Astrocyte of the cerebellum (primary cell): Measurements from ENCODE around the gene EVI5L.

Experiments
- DNase-seq: peaks from one replicate; pipeline ENCODE4 v3.0.0-alpha.2; 2011; ENCODE audit warnings: low read depth
- H3K4me3 ChIP-seq: 2 replicates; pipeline ENCODE4 v1.5.1; 2011; ENCODE audit warnings: mild to moderate bottlenecking, low read depth, low read length, moderate library complexity
- in situ Hi-C: cut with HindIII; loops from 2 replicates; pipeline ENCODE4 v1.10.0; 2017; ENCODE audit warnings: low sequenced_read_pairs
- TF ChIP-seq, protein P1 (sequence below): IDR thresholded peaks from 2 replicates; pipeline ENCODE4 v1.5.1; 2012; ENCODE audit warnings: low read length, low read depth, moderate library complexity, mild to moderate bottlenecking; ENCODE audit errors: missing control alignments

The EVI5L gene

DNA sequence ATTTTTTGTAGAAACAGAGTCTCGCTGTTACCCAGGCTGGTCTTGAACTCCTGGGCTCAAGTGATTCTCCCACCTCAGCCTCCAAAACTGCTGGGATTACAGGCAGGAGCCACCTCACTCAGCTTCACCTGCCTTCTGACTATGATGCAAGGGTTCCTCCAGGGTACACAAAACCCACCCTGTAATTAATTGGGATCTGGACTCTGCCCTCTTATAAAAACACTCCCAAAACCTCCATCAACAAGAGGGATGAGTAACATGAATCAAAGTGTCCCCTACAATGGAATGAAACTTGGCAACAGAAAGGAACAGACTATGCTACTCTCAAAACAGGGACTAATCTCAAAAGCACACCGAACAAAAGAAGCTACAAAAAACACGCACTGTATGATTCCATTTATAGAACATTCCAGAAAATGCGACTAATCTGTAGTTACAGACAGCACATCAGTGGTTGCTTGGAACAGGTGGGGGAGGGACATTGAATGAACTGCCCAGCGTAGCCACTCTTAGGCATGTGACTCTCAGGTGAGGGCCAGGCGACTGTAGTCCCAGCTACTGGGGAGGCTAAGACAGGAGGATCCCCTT is 47.3 kb downstream of the EVI5L start:
- in situ Hi-C loops: no loop called here
- TF ChIP-seq, protein P1, sequence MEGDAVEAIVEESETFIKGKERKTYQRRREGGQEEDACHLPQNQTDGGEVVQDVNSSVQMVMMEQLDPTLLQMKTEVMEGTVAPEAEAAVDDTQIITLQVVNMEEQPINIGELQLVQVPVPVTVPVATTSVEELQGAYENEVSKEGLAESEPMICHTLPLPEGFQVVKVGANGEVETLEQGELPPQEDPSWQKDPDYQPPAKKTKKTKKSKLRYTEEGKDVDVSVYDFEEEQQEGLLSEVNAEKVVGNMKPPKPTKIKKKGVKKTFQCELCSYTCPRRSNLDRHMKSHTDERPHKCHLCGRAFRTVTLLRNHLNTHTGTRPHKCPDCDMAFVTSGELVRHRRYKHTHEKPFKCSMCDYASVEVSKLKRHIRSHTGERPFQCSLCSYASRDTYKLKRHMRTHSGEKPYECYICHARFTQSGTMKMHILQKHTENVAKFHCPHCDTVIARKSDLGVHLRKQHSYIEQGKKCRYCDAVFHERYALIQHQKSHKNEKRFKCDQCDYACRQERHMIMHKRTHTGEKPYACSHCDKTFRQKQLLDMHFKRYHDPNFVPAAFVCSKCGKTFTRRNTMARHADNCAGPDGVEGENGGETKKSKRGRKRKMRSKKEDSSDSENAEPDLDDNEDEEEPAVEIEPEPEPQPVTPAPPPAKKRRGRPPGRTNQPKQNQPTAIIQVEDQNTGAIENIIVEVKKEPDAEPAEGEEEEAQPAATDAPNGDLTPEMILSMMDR: no peak
- no peak overlapping the region for H3K4me3 ChIP-seq
- no peak for DNase-seq

DNA sequence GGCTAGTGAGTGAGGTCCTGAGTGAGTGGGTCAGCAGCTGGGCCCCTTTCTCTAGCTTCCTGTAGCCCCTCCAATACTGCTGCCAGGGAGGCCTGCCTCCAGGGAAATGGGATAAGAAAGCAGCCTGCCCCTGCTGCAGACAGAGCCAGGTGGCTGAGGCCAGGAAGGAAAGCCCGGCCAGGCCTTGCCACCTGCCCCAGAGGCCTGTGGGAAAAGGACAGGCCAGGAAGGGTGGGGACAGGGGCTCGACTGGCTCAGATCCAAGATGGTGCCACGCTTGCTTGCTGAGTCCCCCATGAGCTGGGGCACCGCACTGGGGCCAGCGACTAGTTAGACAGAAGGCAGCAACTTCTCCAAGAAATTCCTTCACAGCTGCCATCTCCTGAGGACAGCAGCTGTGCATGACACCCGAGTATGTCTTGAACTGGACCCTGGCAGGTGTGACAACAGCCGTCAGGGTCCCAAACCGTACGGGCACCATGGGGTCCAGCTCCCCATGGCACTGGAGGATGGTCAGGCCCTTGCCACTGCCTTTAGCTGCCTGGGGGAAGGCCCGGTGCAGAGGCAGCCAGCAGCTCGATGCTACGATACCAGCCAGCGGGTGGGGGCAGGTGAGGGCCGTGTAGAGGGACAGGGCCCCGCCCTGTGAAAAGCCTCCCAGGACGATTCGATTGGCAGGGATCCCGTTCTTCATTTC is 49.2 kb downstream of the EVI5L start:
- in situ Hi-C loops: no loop called here
- no peak for DNase-seq
- TF ChIP-seq, protein P1: no peak
- no peak overlapping the region for H3K4me3 ChIP-seq

DNA sequence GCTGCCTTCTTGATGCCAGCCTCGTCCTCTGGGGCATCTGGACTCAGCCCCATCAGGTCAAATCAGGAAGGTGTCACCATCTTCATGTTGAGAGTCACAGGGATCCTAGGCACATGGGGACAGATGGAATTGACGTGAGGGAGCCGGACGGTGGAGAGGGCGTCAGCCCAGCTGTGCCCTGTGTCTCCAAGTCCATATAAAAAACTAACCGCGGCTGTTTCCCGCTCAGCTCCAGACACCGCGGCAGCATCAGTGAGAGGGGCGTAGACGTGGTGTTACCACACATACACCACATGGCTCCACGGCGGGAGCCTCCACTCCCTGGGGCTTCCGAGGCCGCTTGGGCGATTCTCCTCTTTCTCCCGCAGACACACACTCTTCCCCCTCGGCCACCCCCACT is 49.8 kb downstream of the EVI5L start:
- no peak overlapping the region for H3K4me3 ChIP-seq
- DNase-seq: no peak
- in situ Hi-C loops: no loop called here
- TF ChIP-seq, protein P1: no peak

DNA sequence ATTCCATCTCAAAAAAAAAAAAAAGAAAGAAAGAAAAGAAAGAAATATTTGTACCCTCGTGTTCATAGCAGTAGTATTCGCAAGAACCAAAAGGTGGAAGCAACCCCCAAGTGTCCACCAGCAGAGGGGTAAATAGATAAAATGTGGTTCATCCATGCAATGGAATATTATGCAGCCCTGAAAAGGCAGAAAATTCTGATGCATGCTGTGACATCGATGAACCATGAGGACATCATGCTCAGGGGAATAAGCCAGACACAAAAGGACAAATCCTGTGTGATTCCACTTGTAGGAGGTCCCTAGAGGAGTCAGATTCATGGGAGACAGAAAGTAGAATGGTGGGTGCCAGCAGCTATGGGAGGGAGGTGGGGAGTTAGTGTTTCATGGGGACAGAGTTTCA is 51.9 kb downstream of the EVI5L start:
- no peak overlapping the region for H3K4me3 ChIP-seq
- no peak for DNase-seq
- in situ Hi-C loops: no loop called here
- TF ChIP-seq, protein P1: no peak

DNA sequence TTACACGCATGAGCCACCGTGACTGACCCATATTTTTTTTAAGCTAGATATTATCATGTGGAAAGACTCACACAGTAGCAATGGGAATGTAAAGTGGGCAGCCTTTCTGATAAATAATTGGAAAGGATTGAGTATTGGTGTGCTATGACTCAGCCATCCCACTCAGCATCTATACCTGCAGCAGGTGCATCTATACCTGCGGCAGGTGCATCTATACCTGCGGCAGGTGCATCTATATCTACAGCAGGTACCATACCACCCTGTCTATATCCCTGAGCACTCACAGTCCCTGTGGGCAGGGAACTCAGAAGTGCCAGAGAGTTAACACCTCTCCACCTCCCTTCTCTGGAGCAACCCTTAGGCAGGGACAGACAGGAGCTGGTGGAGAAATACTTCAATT is 53.1 kb downstream of the EVI5L start:
- in situ Hi-C loops: no loop called here
- TF ChIP-seq, protein P1: no peak
- DNase-seq: no peak
- no peak overlapping the region for H3K4me3 ChIP-seq

DNA sequence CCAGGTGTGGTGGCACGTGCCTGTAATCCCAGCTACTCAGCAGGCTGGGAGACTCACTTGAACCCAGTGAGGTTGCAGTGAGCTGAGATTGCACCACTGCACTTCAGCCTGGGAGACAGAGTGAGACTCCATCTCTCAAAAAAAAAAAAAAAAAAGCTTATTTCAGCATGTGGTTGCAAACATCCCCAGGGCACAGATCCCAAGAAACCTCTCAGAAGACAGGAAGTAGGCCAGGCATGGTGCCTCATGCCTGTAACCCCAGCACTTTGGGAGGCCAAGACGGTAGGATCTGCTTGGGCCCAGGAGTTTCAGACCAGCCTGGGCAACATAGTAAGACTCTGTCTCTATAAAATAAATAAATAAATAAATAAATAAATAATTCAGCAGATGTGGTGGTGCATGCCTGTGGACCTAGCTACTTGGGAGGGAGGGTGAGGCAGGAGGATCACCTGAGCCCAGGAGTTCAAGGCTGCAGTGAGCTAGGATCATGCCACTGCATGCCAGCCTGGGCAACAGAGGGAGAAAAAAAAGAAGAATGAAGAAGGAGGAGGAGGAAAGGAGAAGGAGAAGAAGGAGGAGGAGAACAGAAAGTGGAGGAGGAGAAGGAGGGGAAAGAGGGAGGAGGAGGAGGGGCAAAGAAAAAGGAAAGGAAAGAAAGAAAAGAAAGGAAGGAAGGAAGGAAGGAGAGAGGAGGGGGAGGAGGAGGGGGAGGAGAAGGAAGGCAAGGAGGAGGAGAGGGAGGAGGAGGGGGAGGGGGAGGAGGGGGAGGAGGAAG is 54.0 kb downstream of the EVI5L start:
- TF ChIP-seq, protein P1: no peak
- in situ Hi-C loops: no loop called here
- no peak for DNase-seq
- no peak overlapping the region for H3K4me3 ChIP-seq
